HepG2 (cell line): Measurements from ENCODE around the gene NOL4L. TPM values are rescaled to one million over a fixed set of nuclear protein-coding genes. Genes with fewer than 3 reads are reported as not detected.

ENCODE experiments used
- ARNT2 ChIP-seq: sonication (generic); formaldehyde crosslinking; IDR thresholded peaks from 2 replicates; pipeline ENCODE4 v1.8.0; 2022; ENCODE audit warnings: mild to moderate bottlenecking, low read depth, missing genetic modification reagents, moderate library complexity
- CBX5 ChIP-seq: sonication (generic); formaldehyde crosslinking; IDR thresholded peaks from 2 replicates; pipeline ENCODE4 v1.4.0; 2020; ENCODE audit warnings: missing genetic modification reagents, borderline replicate concordance
- FLYWCH1 ChIP-seq: sonication (generic); formaldehyde crosslinking; IDR thresholded peaks from 2 replicates; pipeline ENCODE4 v1.8.1; 2023; ENCODE audit warnings: mild to moderate bottlenecking, missing genetic modification reagents
- HNRNPH1 ChIP-seq: fragments of 200-400 bp; formaldehyde crosslinking; optimal IDR thresholded peaks from 2 replicates; pipeline ENCODE3; 2017; ENCODE audit warnings: mild to moderate bottlenecking, low read depth, low read length
- HNRNPL ChIP-seq: fragments of 200-400 bp; formaldehyde crosslinking; IDR thresholded peaks from 2 replicates; pipeline ENCODE4 v1.6.1; 2017; ENCODE audit warnings: mild to moderate bottlenecking, low read depth, low read length
- KAT2B ChIP-seq: fragments of 150-350 bp; IDR thresholded peaks from 2 replicates; pipeline ENCODE4 v1.6.1; 2014; ENCODE audit warnings: low read depth, low read length, borderline replicate concordance
- NFYC ChIP-seq: IDR thresholded peaks from 2 replicates; pipeline ENCODE4 v1.6.1; 2016; ENCODE audit warnings: missing genetic modification reagents, missing compliant biosample characterization
- NR2F1 ChIP-seq, 2 experiments: fragments of 450-650 bp in 1 of 2; formaldehyde crosslinking in 1 of 2; IDR thresholded peaks; 2 replicates each; pipeline versions ENCODE4 v1.5.0 to v1.6.1; 2016 to 2020; ENCODE audit warnings: mild to moderate bottlenecking in 1 of 2, missing compliant biosample characterization in 1 of 2, missing genetic modification reagents in 1 of 2, moderate library complexity in 1 of 2
- SETDB1 ChIP-seq: sonication (generic); formaldehyde crosslinking; IDR thresholded peaks from 2 replicates; pipeline ENCODE4 v1.5.1; 2020; ENCODE audit warnings: missing genetic modification reagents, mild to moderate bottlenecking, borderline replicate concordance
- SP4 ChIP-seq: sonication (generic); formaldehyde crosslinking; IDR thresholded peaks from 2 replicates; pipeline ENCODE4 v1.8.1; 2023; ENCODE audit warnings: mild to moderate bottlenecking, missing genetic modification reagents
- ZBTB38 ChIP-seq: sonication (generic); formaldehyde crosslinking; IDR thresholded peaks from 2 replicates; pipeline ENCODE4 v1.5.1; 2020; ENCODE audit warnings: mild to moderate bottlenecking, missing genetic modification reagents
- ZNF207 ChIP-seq: fragments of 450-650 bp; IDR thresholded peaks from 2 replicates; pipeline ENCODE4 v1.6.1; 2016; ENCODE audit warnings: antibody characterized with exemption, borderline replicate concordance
- ZNF263 ChIP-seq: sonication (generic); formaldehyde crosslinking; IDR thresholded peaks from 2 replicates; pipeline ENCODE4 v1.4.0; 2020; ENCODE audit warnings: missing genetic modification reagents
- ZNF274 ChIP-seq: sonication (generic); formaldehyde crosslinking; IDR thresholded peaks from 2 replicates; pipeline ENCODE4 v1.5.1; 2020; ENCODE audit warnings: mild to moderate bottlenecking, missing genetic modification reagents
- ZNF513 ChIP-seq: sonication (generic); formaldehyde crosslinking; conservative IDR thresholded peaks from 2 replicates; pipeline ENCODE4 v1.5.0; 2020; ENCODE audit warnings: missing genetic modification reagents
- ZNF530 ChIP-seq: sonication (generic); formaldehyde crosslinking; IDR thresholded peaks from 2 replicates; pipeline ENCODE4 v1.5.0; 2020; ENCODE audit warnings: low read depth, mild to moderate bottlenecking, missing genetic modification reagents
- ZNF672 ChIP-seq: sonication (generic); formaldehyde crosslinking; IDR thresholded peaks from 2 replicates; pipeline ENCODE4 v1.8.1; 2022; ENCODE audit warnings: missing genetic modification reagents
- ZNF790 ChIP-seq: sonication (generic); formaldehyde crosslinking; IDR thresholded peaks from 2 replicates; pipeline ENCODE4 v1.8.0; 2022; ENCODE audit warnings: missing genetic modification reagents, mild to moderate bottlenecking, borderline replicate concordance
- polyA plus RNA-seq, 8 experiments: library from polyadenylated mRNA; depleted of rRNA in 3 of 8; stranded (reverse) in 7 of 8; unstranded in 1 of 8; fragments of >200 nt; fragmentation: Illumina TruSeq in 4 of 8; extraction: Trizol in 4 of 8; gene quantifications; 2 replicates each; pipeline versions ENCODE4 v1.2.1 to v1.2.3, GENCODE V29; 2011 to 2016; ENCODE audit warnings: low read depth in 4 of 8, missing spikeins in 1 of 8, mixed read lengths in 1 of 8; ENCODE audit not compliant: insufficient read depth in 1 of 8
- total RNA-seq, 5 experiments: library from RNA; depleted of rRNA; stranded (reverse); fragments of >200 nt; fragmentation: Illumina TruSeq; extraction: Trizol; gene quantifications; 2 replicates each; pipeline ENCODE4 v1.2.3, GENCODE V29; 2016; ENCODE audit warnings: low read depth in 1 of 5
- TF ChIP-seq, protein P1 (sequence below): sonication (generic); formaldehyde crosslinking; IDR thresholded peaks from 2 replicates; pipeline ENCODE4 v1.5.0; 2020; ENCODE audit warnings: missing genetic modification reagents, mild to moderate bottlenecking, borderline replicate concordance
- TF ChIP-seq, protein P2 (sequence below): sonication (generic); formaldehyde crosslinking; IDR thresholded peaks from 2 replicates; pipeline ENCODE4 v1.8.1; 2023; ENCODE audit warnings: mild to moderate bottlenecking, missing genetic modification reagents, borderline replicate concordance
- TF ChIP-seq, protein P3 (sequence below): sonication (generic); formaldehyde crosslinking; IDR thresholded peaks from 2 replicates; pipeline ENCODE4 v1.5.1; 2020; ENCODE audit warnings: mild to moderate bottlenecking, missing genetic modification reagents, borderline replicate concordance

The NOL4L gene
- total and polyA plus RNA-seq, 2 of the 13 experiments (the other 11 are each of a cell fraction or from before 2014, with no cell fraction given) = 16.6 to 35.4 TPM

GRCh38 chr20:32473231-32474008 is 111.7 kb downstream of the NOL4L start (continued):
- TF ChIP-seq, protein P1, sequence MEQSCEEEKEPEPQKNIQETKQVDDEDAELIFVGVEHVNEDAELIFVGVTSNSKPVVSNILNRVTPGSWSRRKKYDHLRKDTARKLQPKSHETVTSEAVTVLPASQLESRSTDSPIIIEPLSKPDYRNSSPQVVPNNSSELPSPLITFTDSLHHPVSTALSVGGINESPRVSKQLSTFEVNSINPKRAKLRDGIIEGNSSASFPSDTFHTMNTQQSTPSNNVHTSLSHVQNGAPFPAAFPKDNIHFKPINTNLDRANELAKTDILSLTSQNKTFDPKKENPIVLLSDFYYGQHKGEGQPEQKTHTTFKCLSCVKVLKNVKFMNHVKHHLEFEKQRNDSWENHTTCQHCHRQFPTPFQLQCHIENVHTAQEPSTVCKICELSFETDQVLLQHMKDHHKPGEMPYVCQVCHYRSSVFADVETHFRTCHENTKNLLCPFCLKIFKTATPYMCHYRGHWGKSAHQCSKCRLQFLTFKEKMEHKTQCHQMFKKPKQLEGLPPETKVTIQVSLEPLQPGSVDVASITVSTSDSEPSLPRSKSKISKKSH (CRISPR knock-in tag) = no peak
- TF ChIP-seq, protein P2, sequence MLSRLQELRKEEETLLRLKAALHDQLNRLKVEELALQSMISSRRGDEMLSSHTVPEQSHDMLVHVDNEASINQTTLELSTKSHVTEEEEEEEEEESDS (CRISPR knock-in tag) = no peak
- TF ChIP-seq ZBTB38 (CRISPR knock-in tag) (no peak; the same call in none of the 2 replicates), ZNF530 (CRISPR knock-in tag) (no peak), HNRNPH1 (peak; percentile 24), ZNF790 (CRISPR knock-in tag) (peak; percentile 91; the same call in 1 of the 2 replicates), NR2F1 (CRISPR knock-in tag; IDR thresholded peaks at IDR 0.05) (peak; percentile 86 to 94), HNRNPL (peak; percentile 94), SETDB1 (CRISPR knock-in tag) (no peak), NFYC (CRISPR knock-in tag) (no peak), ZNF513 (CRISPR knock-in tag) (no peak), ZNF672 (CRISPR knock-in tag) (no peak), ZNF274 (CRISPR knock-in tag) (no peak; the same call in 1 of the 2 replicates), ARNT2 (CRISPR knock-in tag) (peak; percentile 96), ZNF263 (peak; percentile 96), ZNF207 (no peak), FLYWCH1 (CRISPR knock-in tag) (no peak), SP4 (peak; percentile 72; the same call in 1 of the 2 replicates), KAT2B (no peak), CBX5 (CRISPR knock-in tag) (no peak)
- TF ChIP-seq, protein P3, sequence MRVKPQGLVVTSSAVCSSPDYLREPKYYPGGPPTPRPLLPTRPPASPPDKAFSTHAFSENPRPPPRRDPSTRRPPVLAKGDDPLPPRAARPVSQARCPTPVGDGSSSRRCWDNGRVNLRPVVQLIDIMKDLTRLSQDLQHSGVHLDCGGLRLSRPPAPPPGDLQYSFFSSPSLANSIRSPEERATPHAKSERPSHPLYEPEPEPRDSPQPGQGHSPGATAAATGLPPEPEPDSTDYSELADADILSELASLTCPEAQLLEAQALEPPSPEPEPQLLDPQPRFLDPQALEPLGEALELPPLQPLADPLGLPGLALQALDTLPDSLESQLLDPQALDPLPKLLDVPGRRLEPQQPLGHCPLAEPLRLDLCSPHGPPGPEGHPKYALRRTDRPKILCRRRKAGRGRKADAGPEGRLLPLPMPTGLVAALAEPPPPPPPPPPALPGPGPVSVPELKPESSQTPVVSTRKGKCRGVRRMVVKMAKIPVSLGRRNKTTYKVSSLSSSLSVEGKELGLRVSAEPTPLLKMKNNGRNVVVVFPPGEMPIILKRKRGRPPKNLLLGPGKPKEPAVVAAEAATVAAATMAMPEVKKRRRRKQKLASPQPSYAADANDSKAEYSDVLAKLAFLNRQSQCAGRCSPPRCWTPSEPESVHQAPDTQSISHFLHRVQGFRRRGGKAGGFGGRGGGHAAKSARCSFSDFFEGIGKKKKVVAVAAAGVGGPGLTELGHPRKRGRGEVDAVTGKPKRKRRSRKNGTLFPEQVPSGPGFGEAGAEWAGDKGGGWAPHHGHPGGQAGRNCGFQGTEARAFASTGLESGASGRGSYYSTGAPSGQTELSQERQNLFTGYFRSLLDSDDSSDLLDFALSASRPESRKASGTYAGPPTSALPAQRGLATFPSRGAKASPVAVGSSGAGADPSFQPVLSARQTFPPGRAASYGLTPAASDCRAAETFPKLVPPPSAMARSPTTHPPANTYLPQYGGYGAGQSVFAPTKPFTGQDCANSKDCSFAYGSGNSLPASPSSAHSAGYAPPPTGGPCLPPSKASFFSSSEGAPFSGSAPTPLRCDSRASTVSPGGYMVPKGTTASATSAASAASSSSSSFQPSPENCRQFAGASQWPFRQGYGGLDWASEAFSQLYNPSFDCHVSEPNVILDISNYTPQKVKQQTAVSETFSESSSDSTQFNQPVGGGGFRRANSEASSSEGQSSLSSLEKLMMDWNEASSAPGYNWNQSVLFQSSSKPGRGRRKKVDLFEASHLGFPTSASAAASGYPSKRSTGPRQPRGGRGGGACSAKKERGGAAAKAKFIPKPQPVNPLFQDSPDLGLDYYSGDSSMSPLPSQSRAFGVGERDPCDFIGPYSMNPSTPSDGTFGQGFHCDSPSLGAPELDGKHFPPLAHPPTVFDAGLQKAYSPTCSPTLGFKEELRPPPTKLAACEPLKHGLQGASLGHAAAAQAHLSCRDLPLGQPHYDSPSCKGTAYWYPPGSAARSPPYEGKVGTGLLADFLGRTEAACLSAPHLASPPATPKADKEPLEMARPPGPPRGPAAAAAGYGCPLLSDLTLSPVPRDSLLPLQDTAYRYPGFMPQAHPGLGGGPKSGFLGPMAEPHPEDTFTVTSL = no peak
